Neuron (in vitro differentiated cells): Measurements from ENCODE around the gene MYOF.

Experiments used
- H2AFZ ChIP-seq: one replicate; pipeline ENCODE4 v1.6.1; 2013; ENCODE audit warnings: low read depth, mild to moderate bottlenecking, inconsistent platforms, low read length, moderate library complexity
- H3K27me3 ChIP-seq: one replicate; pipeline ENCODE4 v1.6.1; 2013; ENCODE audit warnings: low read length; ENCODE audit not compliant: insufficient read depth
- H3K36me3 ChIP-seq: one replicate; pipeline ENCODE4 v1.6.1; 2013; ENCODE audit warnings: low read length; ENCODE audit not compliant: insufficient read depth
- H3K4me1 ChIP-seq: one replicate; pipeline ENCODE4 v1.6.1; 2013; ENCODE audit warnings: low read length; ENCODE audit not compliant: insufficient read depth
- H3K4me3 ChIP-seq: 2 replicates; pipeline ENCODE4 v1.5.1; 2013; ENCODE audit warnings: mild to moderate bottlenecking, low read length, moderate library complexity
- H3K9me3 ChIP-seq: one replicate; pipeline ENCODE4 v1.6.1; 2013; ENCODE audit warnings: low read length

MYOF gene

GRCh38 chr10:93346108-93346507 lies 136.0 kb downstream of the MYOF start:
- H3K9me3 ChIP-seq = no peaks in the 10 kb centered on the region
- H3K4me1 ChIP-seq = no peaks in the 10 kb centered on the region
- no peaks in the 10 kb centered on the region for H3K27me3 ChIP-seq
- no peak overlapping the region for H3K4me3 ChIP-seq
- no peaks in the 10 kb centered on the region for H3K36me3 ChIP-seq
- H2AFZ ChIP-seq = no peak overlapping the region

- H3K27me3 ChIP-seq = no peaks in the 10 kb centered on the region
- no peaks in the 10 kb centered on the region for H3K9me3 ChIP-seq
- no peaks in the 10 kb centered on the region for H3K4me1 ChIP-seq
- no peak overlapping the region for H3K4me3 ChIP-seq
- no peaks in the 10 kb centered on the region for H3K36me3 ChIP-seq
- H2AFZ ChIP-seq = no peak overlapping the region
Measured at GRCh38 chr10:93344691-93345090, 137.4 kb downstream of the MYOF start.

- H3K36me3 ChIP-seq = no peaks in the 10 kb centered on the region
- H3K4me1 ChIP-seq = no peaks in the 10 kb centered on the region
- no peaks in the 10 kb centered on the region for H3K27me3 ChIP-seq
- H3K9me3 ChIP-seq = no peaks in the 10 kb centered on the region
- H2AFZ ChIP-seq = no peak overlapping the region
- H3K4me3 ChIP-seq = no peak overlapping the region
Measured at GRCh38 chr10:93342921-93343320, 139.2 kb downstream of the MYOF start.

- Histone ChIP-seq H2AFZ (no peak overlapping the region), H3K9me3 (no peaks in the 10 kb centered on the region), H3K36me3 (no peaks in the 10 kb centered on the region), H3K4me1 (no peaks in the 10 kb centered on the region), H3K27me3 (no peaks in the 10 kb centered on the region), H3K4me3 (no peak overlapping the region)
Measured at GRCh38 chr10:93342366-93342765, 139.8 kb downstream of the MYOF start.

GRCh38 chr10:93337309-93337721 lies 144.8 kb downstream of the MYOF start:
- Histone ChIP-seq H3K4me3 (no peak overlapping the region), H2AFZ (no peak overlapping the region), H3K4me1 (no peaks in the 10 kb centered on the region), H3K36me3 (no peaks in the 10 kb centered on the region), H3K9me3 (peaks cover 2% of the 10 kb centered on the region), H3K27me3 (no peaks in the 10 kb centered on the region)

GRCh38 chr10:93336678-93337077 lies 145.5 kb downstream of the MYOF start:
- Histone ChIP-seq H3K4me1 (no peaks in the 10 kb centered on the region), H3K9me3 (peaks cover 2% of the 10 kb centered on the region), H3K36me3 (no peaks in the 10 kb centered on the region), H3K27me3 (no peaks in the 10 kb centered on the region), H2AFZ (no peak overlapping the region), H3K4me3 (no peak overlapping the region)

GRCh38 chr10:93336110-93336509 lies 146.0 kb downstream of the MYOF start:
- no peaks in the 10 kb centered on the region for H3K4me1 ChIP-seq
- H3K36me3 ChIP-seq = no peaks in the 10 kb centered on the region
- H3K4me3 ChIP-seq = no peak overlapping the region
- H3K27me3 ChIP-seq = no peaks in the 10 kb centered on the region
- H2AFZ ChIP-seq = no peak overlapping the region
- peaks cover 2% of the 10 kb centered on the region for H3K9me3 ChIP-seq

GRCh38 chr10:93334901-93335327 lies 147.2 kb downstream of the MYOF start:
- Histone ChIP-seq H3K9me3 (peaks cover 2% of the 10 kb centered on the region), H3K4me1 (no peaks in the 10 kb centered on the region), H3K4me3 (no peak overlapping the region), H3K36me3 (no peaks in the 10 kb centered on the region), H3K27me3 (no peaks in the 10 kb centered on the region), H2AFZ (no peak overlapping the region)

- Histone ChIP-seq H3K4me1 (no peaks in the 10 kb centered on the region), H3K4me3 (no peak overlapping the region), H3K36me3 (no peaks in the 10 kb centered on the region), H3K9me3 (peaks cover 2% of the 10 kb centered on the region), H3K27me3 (no peaks in the 10 kb centered on the region), H2AFZ (no peak overlapping the region)
Measured at GRCh38 chr10:93334181-93334580, 148.0 kb downstream of the MYOF start.

- Histone ChIP-seq H3K27me3 (no peaks in the 10 kb centered on the region), H3K9me3 (peaks cover 2% of the 10 kb centered on the region), H2AFZ (no peak overlapping the region), H3K36me3 (no peaks in the 10 kb centered on the region), H3K4me3 (no peak overlapping the region), H3K4me1 (no peaks in the 10 kb centered on the region)
Measured at GRCh38 chr10:93333278-93333978, 148.7 kb downstream of the MYOF start.

- no peak overlapping the region for H3K4me3 ChIP-seq
- no peaks in the 10 kb centered on the region for H3K9me3 ChIP-seq
- H2AFZ ChIP-seq = no peak overlapping the region
- no peaks in the 10 kb centered on the region for H3K27me3 ChIP-seq
- no peaks in the 10 kb centered on the region for H3K4me1 ChIP-seq
- H3K36me3 ChIP-seq = no peaks in the 10 kb centered on the region
Measured at GRCh38 chr10:93330824-93331223, 151.3 kb downstream of the MYOF start.

GRCh38 chr10:93319896-93320295 lies 162.2 kb downstream of the MYOF start:
- Histone ChIP-seq H3K4me3 (no peak overlapping the region), H3K36me3 (no peaks in the 10 kb centered on the region)

GRCh38 chr10:93319096-93319495 lies 163.0 kb downstream of the MYOF start:
- Histone ChIP-seq H3K4me3 (no peak overlapping the region), H3K9me3 (no peaks in the 10 kb centered on the region), H3K36me3 (no peaks in the 10 kb centered on the region), H3K27me3 (no peaks in the 10 kb centered on the region), H2AFZ (no peak overlapping the region), H3K4me1 (no peaks in the 10 kb centered on the region)

More at GRCh38 chr10:93319896-93320295, 162.2 kb downstream of the MYOF start:
- Histone ChIP-seq H3K27me3 (no peaks in the 10 kb centered on the region), H3K4me1 (no peaks in the 10 kb centered on the region), H2AFZ (no peak overlapping the region), H3K9me3 (no peaks in the 10 kb centered on the region)

- Histone ChIP-seq H3K36me3 (no peaks in the 10 kb centered on the region), H3K9me3 (no peaks in the 10 kb centered on the region)
Measured at GRCh38 chr10:93315246-93315645, 166.9 kb downstream of the MYOF start.

More at GRCh38 chr10:93315246-93315645, 166.9 kb downstream of the MYOF start:
- no peaks in the 10 kb centered on the region for H3K4me1 ChIP-seq
- no peak overlapping the region for H2AFZ ChIP-seq
- no peaks in the 10 kb centered on the region for H3K27me3 ChIP-seq
- no peak overlapping the region for H3K4me3 ChIP-seq
